Measurements from ENCODE around the gene WIF1.

DNA sequence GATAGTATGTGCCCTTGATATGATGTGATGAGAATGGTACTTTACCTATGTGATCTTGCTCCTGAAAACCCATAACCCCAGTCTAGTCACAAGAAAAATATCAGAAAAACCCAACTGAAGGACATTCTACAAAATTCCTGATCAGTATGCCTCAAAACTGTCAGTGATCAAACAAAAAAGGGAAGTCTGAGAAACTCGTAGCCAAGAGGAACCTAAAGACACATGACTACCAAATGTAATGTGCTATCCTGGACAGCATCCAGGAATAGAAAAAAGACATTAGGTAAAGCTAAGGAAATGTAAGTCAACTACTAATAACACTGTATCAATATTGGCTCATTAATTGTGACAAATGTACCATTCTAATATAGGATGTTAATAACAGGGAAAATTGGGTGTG is 4.1 kb upstream of the WIF1 start:
- TF ChIP-seq, protein P1, sequence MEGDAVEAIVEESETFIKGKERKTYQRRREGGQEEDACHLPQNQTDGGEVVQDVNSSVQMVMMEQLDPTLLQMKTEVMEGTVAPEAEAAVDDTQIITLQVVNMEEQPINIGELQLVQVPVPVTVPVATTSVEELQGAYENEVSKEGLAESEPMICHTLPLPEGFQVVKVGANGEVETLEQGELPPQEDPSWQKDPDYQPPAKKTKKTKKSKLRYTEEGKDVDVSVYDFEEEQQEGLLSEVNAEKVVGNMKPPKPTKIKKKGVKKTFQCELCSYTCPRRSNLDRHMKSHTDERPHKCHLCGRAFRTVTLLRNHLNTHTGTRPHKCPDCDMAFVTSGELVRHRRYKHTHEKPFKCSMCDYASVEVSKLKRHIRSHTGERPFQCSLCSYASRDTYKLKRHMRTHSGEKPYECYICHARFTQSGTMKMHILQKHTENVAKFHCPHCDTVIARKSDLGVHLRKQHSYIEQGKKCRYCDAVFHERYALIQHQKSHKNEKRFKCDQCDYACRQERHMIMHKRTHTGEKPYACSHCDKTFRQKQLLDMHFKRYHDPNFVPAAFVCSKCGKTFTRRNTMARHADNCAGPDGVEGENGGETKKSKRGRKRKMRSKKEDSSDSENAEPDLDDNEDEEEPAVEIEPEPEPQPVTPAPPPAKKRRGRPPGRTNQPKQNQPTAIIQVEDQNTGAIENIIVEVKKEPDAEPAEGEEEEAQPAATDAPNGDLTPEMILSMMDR (conservative IDR thresholded peaks at IDR 0.05), result no peak
- no peak for TF ChIP-seq EZH2 (IDR thresholded peaks at IDR 0.05; ENCODE audit: low read depth)

Data from PC-9 (cell line).